HepG2 (cell line): Measurements from ENCODE around the gene CALCA. TPM values are rescaled to one million over a fixed set of nuclear protein-coding genes. Genes with fewer than 3 reads are reported as not detected.

ENCODE experiments used
- ATAC-seq: fragments of 200-7000 bp; cut with Tn5 transposase; 3 replicates; pipeline ENCODE4 v1.9.1; 2020; ENCODE audit warnings: mild to moderate bottlenecking, moderate library complexity
- BruUV-seq: library from RNA; stranded (reverse); fragments of 400-500 nt; replicated peaks from 2 replicates; lab custom pipeline; 2021; lab: Mats Ljungman, UMichigan
- CTCF ChIA-PET: fragments of 300-600 bp; formaldehyde crosslinking; extraction: SDS; loops from one replicate; lab custom pipeline; 2021; ENCODE audit warnings: low total read pairs, inconsistent platforms, low intra/inter-chr PET ratio; lab: Yijun Ruan, JAX
- POLR2A ChIA-PET: fragments of 350-600 bp; sonication (Branson Sonifier 250); formaldehyde crosslinking; loops from one replicate; lab custom pipeline; 2020; ENCODE audit warnings: antibody characterized with exemption, inconsistent platforms; lab: Yijun Ruan, JAX
- DNase-seq: peaks from one replicate; pipeline ENCODE4 v3.0.0-alpha.2; 2015; ENCODE audit warnings: low spot score
- FAIRE-seq: peaks from 3 replicates; lab custom pipeline; 2011; peaks lifted over from hg19 to GRCh38; lab: Jason Lieb, UNC
- H2AFZ ChIP-seq: one replicate; pipeline ENCODE4 v1.6.1; 2011; ENCODE audit warnings: low read length, inconsistent platforms
- H3K27ac ChIP-seq: fragments of 300-600 bp; 3 replicates; pipeline ENCODE4 v1.8.0; 2011; ENCODE audit warnings: mixed run types, mild to moderate bottlenecking, mixed read lengths, low read length, inconsistent platforms; ENCODE audit not compliant: insufficient read depth; ENCODE audit errors: extremely low read length
- H3K27me3 ChIP-seq, 2 experiments: fragments of 200-600 bp in 1 of 2; 2 replicates in 1 of 2; 3 replicates in 1 of 2; pipeline versions ENCODE4 v1.6.0 to v1.8.0; 2011; ENCODE audit warnings: low read length in 2 of 2, mild to moderate bottlenecking in 2 of 2, moderate library complexity in 2 of 2, inconsistent platforms in 1 of 2; ENCODE audit not compliant: insufficient read depth in 2 of 2, control insufficient read depth in 1 of 2
- H3K36me3 ChIP-seq, 2 experiments: fragments of 200-600 bp in 1 of 2; replicated peaks in 1 of 2; 2 replicates in 1 of 2; 3 replicates in 1 of 2; pipeline versions ENCODE4 v1.5.1 to v1.8.0; 2011; ENCODE audit warnings: low read length in 2 of 2, inconsistent platforms in 1 of 2; ENCODE audit not compliant: insufficient read depth in 2 of 2, control insufficient read depth in 1 of 2
- H3K4me1 ChIP-seq: 2 replicates; pipeline ENCODE4 v1.5.1; 2012; ENCODE audit warnings: low read length, inconsistent platforms; ENCODE audit not compliant: insufficient read depth
- H3K4me2 ChIP-seq: 2 replicates; pipeline ENCODE4 v1.6.0; 2011; ENCODE audit warnings: low read depth, low read length, inconsistent platforms
- H3K4me3 ChIP-seq, 3 experiments: fragments of 200-600 bp in 1 of 3; sonication (generic), shearing (Covaris generic) in 1 of 3; replicated peaks in 1 of 3; 2 replicates each; pipeline ENCODE4 v1.5.1; 2011 to 2016; ENCODE audit warnings: low read length in 3 of 3, inconsistent platforms in 2 of 3, low read depth in 2 of 3, mild to moderate bottlenecking in 2 of 3, control low read depth in 1 of 3, mixed read lengths in 1 of 3; ENCODE audit not compliant: insufficient read depth in 1 of 3
- H3K79me2 ChIP-seq: one replicate; pipeline ENCODE4 v1.6.1; 2011; ENCODE audit warnings: low read length, inconsistent platforms; ENCODE audit not compliant: insufficient read depth
- H3K9ac ChIP-seq: 2 replicates; pipeline ENCODE4 v1.6.0; 2011; ENCODE audit warnings: mild to moderate bottlenecking, low read depth, low read length, inconsistent platforms; ENCODE audit not compliant: insufficient read depth
- H3K9me3 ChIP-seq: 2 replicates; pipeline ENCODE4 v1.5.1; 2012; ENCODE audit warnings: mild to moderate bottlenecking, low read length
- H4K20me1 ChIP-seq: 2 replicates; pipeline ENCODE4 v1.6.0; 2011; ENCODE audit warnings: inconsistent platforms, mild to moderate bottlenecking, low read length, moderate library complexity; ENCODE audit not compliant: insufficient read depth
- ADNP ChIP-seq: sonication (generic); formaldehyde crosslinking; IDR thresholded peaks from 2 replicates; pipeline ENCODE4 v1.4.0; 2020; ENCODE audit warnings: missing genetic modification reagents
- AKNA ChIP-seq: sonication (generic); formaldehyde crosslinking; IDR thresholded peaks from 2 replicates; pipeline ENCODE4 v1.4.0; 2020; ENCODE audit warnings: missing genetic modification reagents, borderline replicate concordance
- ATM ChIP-seq: fragments of 450-650 bp; IDR thresholded peaks from 2 replicates; pipeline ENCODE4 v1.7.1; 2017; ENCODE audit warnings: mild to moderate bottlenecking, borderline replicate concordance
- RBAK ChIP-seq: sonication (generic); formaldehyde crosslinking; IDR thresholded peaks from 2 replicates; pipeline ENCODE4 v1.5.1; 2020; ENCODE audit warnings: mild to moderate bottlenecking, missing genetic modification reagents
- RNF2 ChIP-seq: fragments of 450-650 bp; conservative IDR thresholded peaks from 2 replicates; pipeline ENCODE4 v1.6.1; 2016; ENCODE audit warnings: low read depth
- WGBS: methylation state at CpG from one replicate; pipeline ENCODE4 v1.1.6; 2017; ENCODE audit warnings: low lambda C conversion rate; 5-methylcytosine and 5-hydroxymethylcytosine counted together
- in situ Hi-C: cut with HindIII; loops from 2 replicates; pipeline ENCODE4 v1.10.0; 2017; ENCODE audit warnings: low pct_unique_long_range_greater_than_20kb; ENCODE audit not compliant: extremely low pct_ligation_motif_present
- intact Hi-C: fragments of 100-400 bp; cut with micrococcal nuclease; formaldehyde crosslinking; loops from one replicate; pipeline ENCODE4 v1.10.0; 2022; ENCODE audit not compliant: unreplicated experiment
- polyA plus RNA-seq, 8 experiments: library from polyadenylated mRNA; depleted of rRNA in 3 of 8; stranded (reverse) in 7 of 8; unstranded in 1 of 8; fragments of >200 nt; fragmentation: Illumina TruSeq in 4 of 8; extraction: Trizol in 4 of 8; gene quantifications; 2 replicates each; pipeline versions ENCODE4 v1.2.1 to v1.2.3, GENCODE V29; 2011 to 2016; ENCODE audit warnings: low read depth in 4 of 8, missing spikeins in 1 of 8, mixed read lengths in 1 of 8; ENCODE audit not compliant: insufficient read depth in 1 of 8
- total RNA-seq, 5 experiments: library from RNA; depleted of rRNA; stranded (reverse); fragments of >200 nt; fragmentation: Illumina TruSeq; extraction: Trizol; gene quantifications; 2 replicates each; pipeline ENCODE4 v1.2.3, GENCODE V29; 2016; ENCODE audit warnings: low read depth in 1 of 5

Gene CALCA
- total and polyA plus RNA-seq, 2 of the 13 experiments (the other 11 are each of a cell fraction or from before 2014, with no cell fraction given), result not detected

DNA sequence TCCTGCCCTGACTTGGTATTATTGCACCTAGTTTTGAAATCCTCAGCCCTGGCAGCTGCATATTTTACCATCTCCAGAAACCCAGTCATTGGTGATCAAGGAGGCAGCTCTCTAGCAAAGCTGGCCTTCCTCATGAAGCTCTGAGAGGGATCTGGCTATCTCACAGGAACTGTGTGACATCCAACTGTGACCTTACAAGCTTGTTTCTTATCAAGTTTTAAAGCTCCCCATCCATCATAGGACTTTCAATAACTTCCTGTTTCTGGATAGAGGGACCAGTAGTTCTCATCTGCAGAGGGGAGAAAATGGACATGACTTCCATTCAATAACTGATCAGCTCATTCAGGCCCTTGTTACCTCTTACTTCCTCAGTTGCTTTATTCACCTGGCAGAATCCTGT, 18.2 kb downstream of the CALCA start (continued):
- TF ChIP-seq RNF2, result no peak

DNA sequence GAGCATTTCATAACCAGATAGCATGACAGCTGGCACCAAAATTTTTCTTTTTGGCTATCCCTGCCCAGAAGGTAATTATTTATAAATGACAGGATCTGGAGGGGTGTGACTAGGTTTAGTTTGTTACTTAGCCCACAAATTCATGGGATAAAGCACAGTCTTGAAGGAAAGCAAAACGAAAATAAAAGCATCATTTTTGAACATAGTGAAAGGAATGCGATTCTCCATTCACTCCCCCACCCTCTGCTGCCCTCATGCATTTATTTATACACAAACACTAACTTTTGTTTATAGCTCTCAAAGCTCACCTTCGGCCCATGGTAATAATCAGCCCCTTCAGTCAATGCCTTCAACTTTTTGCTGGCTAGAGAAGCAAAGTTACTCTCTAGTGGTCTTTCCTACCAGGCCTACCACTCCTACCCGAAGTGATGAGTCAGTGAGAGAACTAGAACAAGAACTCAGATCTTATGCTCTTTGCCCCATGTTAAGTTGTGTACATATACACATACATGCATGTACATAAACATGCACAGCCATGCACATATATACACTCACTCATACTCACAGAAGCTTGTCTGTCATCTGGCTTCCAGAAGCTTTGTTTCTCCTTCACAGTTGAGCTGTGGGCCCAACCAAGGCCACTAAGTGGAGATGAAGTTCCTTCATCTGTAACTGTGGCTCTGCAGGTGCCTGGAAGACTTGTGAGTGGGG, 22.6 kb downstream of the CALCA start:
- no peaks in the 10 kb centered on the region for H3K4me1 ChIP-seq
- H3K4me3 ChIP-seq, result no peak overlapping the region
- H3K79me2 ChIP-seq, result no peaks in the 10 kb centered on the region
- no peaks in the 10 kb centered on the region for H3K36me3 ChIP-seq
- no peak for FAIRE-seq
- WGBS, result 14% methylated on average over 4 of the region's 4 CpGs
- no peak overlapping the region for H2AFZ ChIP-seq
- intact Hi-C loops, result no loop called here
- H3K9me3 ChIP-seq, result no peaks in the 10 kb centered on the region
- no peak for TF ChIP-seq ATM
- TF ChIP-seq RBAK, result no peak
- no peak for TF ChIP-seq AKNA (CRISPR knock-in tag)
- TF ChIP-seq ADNP (CRISPR knock-in tag), result no peak
- H4K20me1 ChIP-seq, result no peaks in the 10 kb centered on the region
- H3K27me3 ChIP-seq, result no peaks in the 10 kb centered on the region
- no peak for ATAC-seq
- in situ Hi-C loops, result no loop called here
- no peak overlapping the region for H3K4me2 ChIP-seq
- no peak for DNase-seq
- no TSS peak for BruUV-seq
- ChIA-PET POLR2A (no interaction called here), CTCF (no interaction called here)
- no peak overlapping the region for H3K27ac ChIP-seq
- no peak overlapping the region for H3K9ac ChIP-seq
